Activated CD4-positive, alpha-beta T cell treated with anti-CD3 and anti-CD28 coated beads for 48 hours (primary cell): ENCODE data around the gene KCTD18.

Experiments
- DNase-seq: peaks from one replicate; pipeline ENCODE4 v3.0.0-alpha.2; 2020

Gene KCTD18

GRCh38 chr2:200454927-200455801, 54.7 kb downstream of the KCTD18 start:
- peak; percentile 25 for DNase-seq

GRCh38 chr2:200453853-200454534, 55.9 kb downstream of the KCTD18 start:
- no peak for DNase-seq

GRCh38 chr2:200453142-200453852, 56.6 kb downstream of the KCTD18 start:
- no peak for DNase-seq

- no peak for DNase-seq
Observed at GRCh38 chr2:200452377-200452776, 57.5 kb downstream of the KCTD18 start.

- DNase-seq, result no peak
Observed at GRCh38 chr2:200451511-200451910, 58.4 kb downstream of the KCTD18 start.

GRCh38 chr2:200450288-200450687, 59.6 kb downstream of the KCTD18 start:
- DNase-seq, result no peak

- DNase-seq, result no peak
Observed at GRCh38 chr2:200449149-200449548, 60.7 kb downstream of the KCTD18 start.

GRCh38 chr2:200448455-200448854, 61.4 kb downstream of the KCTD18 start:
- no peak for DNase-seq

- no peak for DNase-seq
Observed at GRCh38 chr2:200447139-200447855, 62.6 kb downstream of the KCTD18 start.

- no peak for DNase-seq
Observed at GRCh38 chr2:200446612-200447011, 63.3 kb downstream of the KCTD18 start.

GRCh38 chr2:200445284-200445683, 64.6 kb downstream of the KCTD18 start:
- DNase-seq, result no peak

GRCh38 chr2:200444530-200444929, 65.3 kb downstream of the KCTD18 start:
- no peak for DNase-seq

- no peak for DNase-seq
Observed at GRCh38 chr2:200443916-200444315, 66.0 kb downstream of the KCTD18 start.

- no peak for DNase-seq
Observed at GRCh38 chr2:200443376-200443775, 66.5 kb downstream of the KCTD18 start.

- no peak for DNase-seq
Observed at GRCh38 chr2:200442471-200442870, 67.4 kb downstream of the KCTD18 start.

- DNase-seq, result no peak
Observed at GRCh38 chr2:200439981-200440380, 69.9 kb downstream of the KCTD18 start.
